ENCODE data around the gene RORC. TPM values are rescaled to one million over a fixed set of nuclear protein-coding genes. Genes with fewer than 3 reads are reported as not detected.
"Not testable (repeated sequence)": the region's sequence is repeated elsewhere in the genome, so short reads cannot be mapped to it uniquely, and the experiment has no call there.

Gene RORC
- total RNA-seq (19.1 TPM), polyA plus RNA-seq (ENCODE audit: insufficient read depth, low read depth, low replicate concordance) (34.5 TPM)
- long read RNA-seq, donor 1 = 0 reads
- long read RNA-seq, donor 2 = 0 reads
- long read RNA-seq, donor 3 = 0 reads
- long read RNA-seq, donor 4, partial matches to known transcripts = 0 of 1 reads
- long read RNA-seq, donor 4, other reads (novel, unspliced or antisense) = 0 of 1 reads
- long read RNA-seq, donor 5 = 0 reads
- long read RNA-seq, donor 6 = 0 reads
- long read RNA-seq, donor 7, partial matches to known transcripts = 1 of 7 reads
- long read RNA-seq, donor 7, other reads (novel, unspliced or antisense) = 2 of 7 reads
- long read RNA-seq, donor 8 = 0 reads
- long read RNA-seq, donor 9 = 0 reads
- long read RNA-seq, donor 10, full-length matches to known transcripts = 1 of 1 reads
- long read RNA-seq, donor 10, partial matches to known transcripts = 0 of 1 reads
- long read RNA-seq, donor 10, other reads (novel, unspliced or antisense) = 0 of 1 reads

GRCh38 chr1:151831605-151832004 lies at the start of gene RORC:
Gene RORC (minus strand): TSS chr1:151831802. CDS start chr1:151831764, 38 bp downstream.
- no peaks in the 10 kb centered on the region for H3K9me3 ChIP-seq (ENCODE audit: control insufficient read depth in 2 of 3, insufficient read depth in 1 of 3, low read length in 3 of 3)
- H3K4me3 ChIP-seq (ENCODE audit: low read length in 3 of 3) = peak within 1 kb of the TSS in 2 of 3 donors; percentile 90 to 97
- intact Hi-C loops (cut with DNase I) = no loop called here
- TF ChIP-seq CTCF (IDR thresholded peaks at IDR 0.05; ENCODE audit: borderline replicate concordance, extremely low read depth, insufficient read depth) = no peak
- peaks cover 0 to 5% (median 0%) of the 10 kb centered on the region in 3 donors for H3K36me3 ChIP-seq (ENCODE audit: control insufficient read depth in 2 of 3, insufficient read depth in 3 of 3, low read length in 3 of 3)
- peak within 1 kb of the TSS; percentile 92 to 98 for H3K27ac ChIP-seq (ENCODE audit: low read depth in 2 of 2, low read length in 2 of 2)
- FAIRE-seq = no peak
- H3K27me3 ChIP-seq (ENCODE audit: control insufficient read depth, insufficient read depth, low read length) = no peaks in the 10 kb centered on the region
- peak in 1 of 5 donors; percentile 90 for DNase-seq
- peaks cover 0 to 38% (median 34%) of the 10 kb centered on the region in 3 donors for H3K4me1 ChIP-seq (ENCODE audit: control insufficient read depth in 2 of 3, insufficient read depth in 2 of 3, low read depth in 1 of 3, low read length in 3 of 3)
- H3K9ac ChIP-seq (ENCODE audit: low read length in 3 of 3) = peak within 1 kb of the TSS in 2 of 3 donors; percentile 94 to 100

GRCh38 chr1:151875419-151876097 lies 44.0 kb upstream of the RORC start:
- H3K27me3 ChIP-seq (ENCODE audit: control insufficient read depth, insufficient read depth, low read length) = no peaks in the 10 kb centered on the region
- FAIRE-seq (no peak), DNase-seq (no peak)
- H3K4me3 ChIP-seq (ENCODE audit: low read length in 3 of 3) = no peak overlapping the region
- TF ChIP-seq CTCF (IDR thresholded peaks at IDR 0.05; ENCODE audit: borderline replicate concordance, extremely low read depth, insufficient read depth) = no peak
- no peaks in the 10 kb centered on the region for H3K9me3 ChIP-seq (ENCODE audit: control insufficient read depth in 2 of 3, insufficient read depth in 1 of 3, low read length in 3 of 3)
- H3K36me3 ChIP-seq (ENCODE audit: control insufficient read depth in 2 of 3, insufficient read depth in 3 of 3, low read length in 3 of 3) = peaks cover 2 to 4% (median 3%) of the 10 kb centered on the region in 3 donors
- no peaks in the 10 kb centered on the region for H3K4me1 ChIP-seq (ENCODE audit: control insufficient read depth in 2 of 3, insufficient read depth in 2 of 3, low read depth in 1 of 3, low read length in 3 of 3)
- H3K27ac ChIP-seq (ENCODE audit: low read depth in 2 of 2, low read length in 2 of 2) = no peak overlapping the region
- intact Hi-C loops (cut with DNase I) = no loop called here
- H3K9ac ChIP-seq (ENCODE audit: low read length in 3 of 3) = no peak overlapping the region

GRCh38 chr1:151872776-151873175 lies 41.2 kb upstream of the RORC start:
- H3K9me3 ChIP-seq (ENCODE audit: control insufficient read depth in 2 of 3, insufficient read depth in 1 of 3, low read length in 3 of 3); H3K27ac ChIP-seq (ENCODE audit: low read depth in 2 of 2, low read length in 2 of 2); H3K4me3 ChIP-seq (ENCODE audit: low read length in 3 of 3); intact Hi-C loops (cut with DNase I); H3K9ac ChIP-seq (ENCODE audit: low read length in 3 of 3); H3K4me1 ChIP-seq (ENCODE audit: control insufficient read depth in 2 of 3, insufficient read depth in 2 of 3, low read depth in 1 of 3, low read length in 3 of 3); FAIRE-seq; H3K36me3 ChIP-seq (ENCODE audit: control insufficient read depth in 2 of 3, insufficient read depth in 3 of 3, low read length in 3 of 3); DNase-seq; H3K27me3 ChIP-seq (ENCODE audit: control insufficient read depth, insufficient read depth, low read length): not testable (repeated sequence)
